Hepatocyte (in vitro differentiated cells): ENCODE data around the gene OR6X1. TPM values are rescaled to one million over a fixed set of nuclear protein-coding genes. Genes with fewer than 3 reads are reported as not detected.

Experiments
- DNase-seq: peaks from one replicate; pipeline ENCODE4 v3.0.0-alpha.2; 2016; ENCODE audit warnings: low spot score
- H2AFZ ChIP-seq: fragments of 200-600 bp; sonication (generic); 2 replicates; pipeline ENCODE4 v1.6.0; 2016; ENCODE audit warnings: antibody characterized with exemption, mild to moderate bottlenecking
- H3K27ac ChIP-seq: fragments of 200-600 bp; sonication (generic); 2 replicates; pipeline ENCODE4 v1.5.1; 2016; ENCODE audit warnings: mild to moderate bottlenecking
- H3K27me3 ChIP-seq: fragments of 200-600 bp; sonication (generic); 2 replicates; pipeline ENCODE4 v1.6.1; 2016
- H3K36me3 ChIP-seq: fragments of 200-600 bp; sonication (generic); replicated peaks from 2 replicates; pipeline ENCODE4 v1.5.1; 2016; ENCODE audit warnings: low read depth; ENCODE audit not compliant: insufficient read depth
- H3K4me1 ChIP-seq: fragments of 200-600 bp; sonication (generic); 2 replicates; pipeline ENCODE4 v1.5.1; 2016; ENCODE audit warnings: mild to moderate bottlenecking, moderate library complexity; ENCODE audit not compliant: insufficient read depth
- H3K4me2 ChIP-seq: fragments of 200-600 bp; sonication (generic); 2 replicates; pipeline ENCODE4 v1.6.0; 2016
- H3K4me3 ChIP-seq: fragments of 200-600 bp; sonication (generic); 2 replicates; pipeline ENCODE4 v1.5.1; 2016; ENCODE audit warnings: mild to moderate bottlenecking
- H3K79me2 ChIP-seq: fragments of 200-600 bp; sonication (generic); 2 replicates; pipeline ENCODE4 v1.6.0; 2017; ENCODE audit warnings: mild to moderate bottlenecking
- H3K9me2 ChIP-seq: fragments of 200-600 bp; sonication (generic); replicated peaks from 2 replicates; pipeline ENCODE4 v1.6.0; 2017; ENCODE audit warnings: mild to moderate bottlenecking; ENCODE audit not compliant: insufficient read depth
- H3K9me3 ChIP-seq: fragments of 200-600 bp; sonication (generic); 2 replicates; pipeline ENCODE4 v1.5.1; 2016; ENCODE audit warnings: low read depth, mild to moderate bottlenecking
- H4K20me1 ChIP-seq: fragments of 200-600 bp; sonication (generic); 2 replicates; pipeline ENCODE4 v1.6.0; 2016; ENCODE audit warnings: mild to moderate bottlenecking; ENCODE audit not compliant: insufficient read depth, poor library complexity, severe bottlenecking
- EZH2 ChIP-seq: fragments of 200-600 bp; sonication (generic); IDR thresholded peaks from 2 replicates; pipeline ENCODE4 v1.6.1; 2016; ENCODE audit warnings: antibody characterized with exemption, mild to moderate bottlenecking, borderline replicate concordance
- EZH2phosphoT487 ChIP-seq: fragments of 200-600 bp; sonication (generic); IDR thresholded peaks from one replicate; pipeline ENCODE4 v1.6.1; 2018; ENCODE audit warnings: antibody characterized with exemption, mild to moderate bottlenecking, low read depth, moderate library complexity; ENCODE audit not compliant: unreplicated experiment, severe bottlenecking
- WGBS: methylation state at CpG from one replicate; pipeline ENCODE4 v1.1.6; 2016; ENCODE audit warnings: low lambda C conversion rate; ENCODE audit errors: missing lambda C conversion rate; 5-methylcytosine and 5-hydroxymethylcytosine counted together
- polyA plus RNA-seq: library from polyadenylated mRNA; unstranded; fragments of >200 nt; fragmentation: Nextera tagmentation; extraction: Ambion mirVana; gene quantifications from 2 replicates; pipeline ENCODE4 v1.2.1, GENCODE V29; 2016
- total RNA-seq: library from RNA; depleted of rRNA; stranded (reverse); fragments of >200 nt; gene quantifications from 2 replicates; pipeline ENCODE4 v1.2.3, GENCODE V29; 2014
- TF ChIP-seq, protein P1 (sequence below): fragments of 200-600 bp; sonication (generic); IDR thresholded peaks from 2 replicates; pipeline ENCODE4 v1.5.1; 2016; ENCODE audit warnings: antibody characterized with exemption, mild to moderate bottlenecking; ENCODE audit not compliant: poor library complexity

Gene OR6X1, protein sequence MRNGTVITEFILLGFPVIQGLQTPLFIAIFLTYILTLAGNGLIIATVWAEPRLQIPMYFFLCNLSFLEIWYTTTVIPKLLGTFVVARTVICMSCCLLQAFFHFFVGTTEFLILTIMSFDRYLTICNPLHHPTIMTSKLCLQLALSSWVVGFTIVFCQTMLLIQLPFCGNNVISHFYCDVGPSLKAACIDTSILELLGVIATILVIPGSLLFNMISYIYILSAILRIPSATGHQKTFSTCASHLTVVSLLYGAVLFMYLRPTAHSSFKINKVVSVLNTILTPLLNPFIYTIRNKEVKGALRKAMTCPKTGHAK
- total RNA-seq (not detected in 2 replicates), polyA plus RNA-seq (not detected in 2 replicates)

DNA sequence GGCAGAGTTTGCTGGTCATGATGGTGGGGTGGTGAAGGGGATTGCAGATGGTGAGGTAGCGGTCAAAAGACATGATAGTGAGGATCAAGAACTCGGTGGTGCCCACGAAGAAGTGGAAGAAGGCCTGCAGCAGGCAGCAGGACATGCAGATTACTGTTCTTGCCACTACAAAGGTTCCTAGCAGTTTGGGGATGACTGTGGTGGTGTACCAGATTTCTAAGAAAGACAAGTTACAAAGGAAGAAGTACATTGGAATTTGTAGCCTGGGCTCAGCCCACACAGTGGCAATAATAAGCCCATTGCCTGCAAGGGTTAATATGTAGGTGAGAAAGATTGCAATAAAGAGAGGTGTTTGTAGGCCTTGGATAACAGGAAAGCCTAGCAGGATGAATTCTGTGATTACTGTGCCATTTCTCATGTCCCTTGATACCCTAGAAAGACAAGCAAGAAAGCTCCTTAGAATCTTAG, at the start of gene OR6X1:
Gene OR6X1 (minus strand): TSS at position 418 of the 468 bp plus-strand sequence. CDS start 0 bp downstream, at position 418.
- Histone ChIP-seq H3K9me2 (no peaks in the 10 kb centered on the region), H3K27ac (no peak within 1 kb of the TSS), H3K4me2 (no peak within 1 kb of the TSS), H4K20me1 (no peaks in the 10 kb centered on the region), H3K4me3 (no peak within 1 kb of the TSS), H3K4me1 (no peaks in the 10 kb centered on the region), H3K27me3 (no peaks in the 10 kb centered on the region), H2AFZ (no peak within 1 kb of the TSS), H3K79me2 (no peaks in the 10 kb centered on the region), H3K36me3 (no peaks in the 10 kb centered on the region), H3K9me3 (no peaks in the 10 kb centered on the region)
- TF ChIP-seq, protein P1, sequence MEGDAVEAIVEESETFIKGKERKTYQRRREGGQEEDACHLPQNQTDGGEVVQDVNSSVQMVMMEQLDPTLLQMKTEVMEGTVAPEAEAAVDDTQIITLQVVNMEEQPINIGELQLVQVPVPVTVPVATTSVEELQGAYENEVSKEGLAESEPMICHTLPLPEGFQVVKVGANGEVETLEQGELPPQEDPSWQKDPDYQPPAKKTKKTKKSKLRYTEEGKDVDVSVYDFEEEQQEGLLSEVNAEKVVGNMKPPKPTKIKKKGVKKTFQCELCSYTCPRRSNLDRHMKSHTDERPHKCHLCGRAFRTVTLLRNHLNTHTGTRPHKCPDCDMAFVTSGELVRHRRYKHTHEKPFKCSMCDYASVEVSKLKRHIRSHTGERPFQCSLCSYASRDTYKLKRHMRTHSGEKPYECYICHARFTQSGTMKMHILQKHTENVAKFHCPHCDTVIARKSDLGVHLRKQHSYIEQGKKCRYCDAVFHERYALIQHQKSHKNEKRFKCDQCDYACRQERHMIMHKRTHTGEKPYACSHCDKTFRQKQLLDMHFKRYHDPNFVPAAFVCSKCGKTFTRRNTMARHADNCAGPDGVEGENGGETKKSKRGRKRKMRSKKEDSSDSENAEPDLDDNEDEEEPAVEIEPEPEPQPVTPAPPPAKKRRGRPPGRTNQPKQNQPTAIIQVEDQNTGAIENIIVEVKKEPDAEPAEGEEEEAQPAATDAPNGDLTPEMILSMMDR = no peak
- TF ChIP-seq EZH2phosphoT487 = no peak
- no peak for TF ChIP-seq EZH2
- 93% methylated on average over 3 of the region's 3 CpGs for WGBS
- DNase-seq = no peak

DNA sequence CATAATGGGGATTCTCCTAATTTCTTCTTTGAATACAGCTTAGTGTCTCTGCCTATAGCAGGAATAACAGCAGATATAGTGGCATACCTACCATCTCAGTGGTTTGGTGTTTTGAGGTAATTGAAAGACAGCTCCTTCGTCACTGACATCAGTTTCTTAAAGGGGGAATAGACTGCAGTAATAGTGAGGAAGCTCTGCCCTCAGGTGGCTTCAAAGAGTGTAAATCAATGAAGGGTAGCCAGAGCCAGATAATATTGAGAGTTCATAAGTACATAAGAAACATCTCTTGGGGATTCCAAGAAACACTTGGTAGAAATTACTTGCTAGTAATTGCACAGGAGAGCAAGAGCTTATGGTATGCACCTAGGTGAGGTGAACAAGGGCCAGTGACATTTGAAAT, 47.4 kb upstream of the OR6X1 start:
- Histone ChIP-seq H3K9me2 (no peaks in the 10 kb centered on the region), H3K4me3 (no peak overlapping the region), H2AFZ (no peak overlapping the region), H3K4me2 (no peak overlapping the region), H4K20me1 (no peaks in the 10 kb centered on the region), H3K79me2 (no peaks in the 10 kb centered on the region), H3K4me1 (peaks cover 7% of the 10 kb centered on the region), H3K9me3 (no peaks in the 10 kb centered on the region), H3K27me3 (no peaks in the 10 kb centered on the region), H3K36me3 (no peaks in the 10 kb centered on the region), H3K27ac (no peak overlapping the region)
- no peak for DNase-seq
- TF ChIP-seq, protein P1 = no peak
- TF ChIP-seq EZH2phosphoT487 (no peak), EZH2 (no peak)
- WGBS = 0% methylated on average over 1 of the region's 1 CpG

DNA sequence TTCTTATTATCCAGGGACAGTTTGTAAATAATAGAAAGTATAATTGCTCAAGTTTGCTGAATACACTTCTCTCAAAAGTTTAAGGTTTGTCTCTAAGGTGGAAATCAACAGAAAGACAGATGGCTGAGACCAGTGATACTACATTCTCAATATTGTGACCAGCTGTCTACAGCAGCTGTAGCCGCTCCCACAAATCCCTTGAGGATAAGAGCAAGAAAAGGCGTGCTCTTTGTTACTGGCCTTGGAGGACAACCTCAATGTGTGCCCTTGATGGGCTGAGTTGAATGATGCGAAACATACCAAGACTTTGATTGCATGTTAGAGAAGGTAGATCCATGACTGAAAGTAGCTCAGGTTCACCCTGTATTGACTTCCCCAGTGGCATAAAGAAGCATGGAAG, 45.7 kb upstream of the OR6X1 start:
- H3K27ac ChIP-seq = no peak overlapping the region
- no peaks in the 10 kb centered on the region for H3K36me3 ChIP-seq
- H3K4me1 ChIP-seq = peaks cover 7% of the 10 kb centered on the region
- TF ChIP-seq, protein P1 = no peak
- no peak for TF ChIP-seq EZH2
- H3K9me2 ChIP-seq = no peaks in the 10 kb centered on the region
- WGBS = 93% methylated on average over 3 of the region's 3 CpGs
- H3K4me3 ChIP-seq = no peak overlapping the region
- no peaks in the 10 kb centered on the region for H4K20me1 ChIP-seq
- H3K27me3 ChIP-seq = no peaks in the 10 kb centered on the region
- DNase-seq = no peak
- H3K9me3 ChIP-seq = no peaks in the 10 kb centered on the region
- H3K79me2 ChIP-seq = no peaks in the 10 kb centered on the region
- no peak overlapping the region for H3K4me2 ChIP-seq
- H2AFZ ChIP-seq = no peak overlapping the region

DNA sequence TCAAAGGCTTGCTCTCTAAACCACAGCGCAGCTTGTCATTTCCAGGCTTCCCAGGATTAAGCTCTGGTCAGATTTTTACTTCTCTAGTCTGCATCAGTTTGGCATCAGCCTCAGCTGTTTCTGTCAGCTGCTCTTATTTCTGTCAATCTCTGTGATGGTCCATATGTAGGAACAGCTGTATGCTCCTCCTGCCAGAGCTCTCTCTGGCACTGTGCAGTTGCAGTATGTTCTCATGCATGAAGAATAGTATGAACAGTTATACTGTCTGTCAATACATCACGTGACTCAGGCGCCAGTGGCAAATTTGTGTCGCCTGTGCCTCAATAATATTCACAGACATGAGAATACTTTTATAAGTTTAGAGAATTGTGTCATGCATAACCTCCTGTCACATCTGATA, 45.1 kb upstream of the OR6X1 start:
- Histone ChIP-seq H3K36me3 (no peaks in the 10 kb centered on the region), H3K9me2 (no peaks in the 10 kb centered on the region), H3K9me3 (no peaks in the 10 kb centered on the region), H3K4me2 (no peak overlapping the region), H3K4me1 (peaks cover 7% of the 10 kb centered on the region), H3K27ac (no peak overlapping the region), H3K79me2 (no peaks in the 10 kb centered on the region), H4K20me1 (no peaks in the 10 kb centered on the region), H3K4me3 (no peak overlapping the region), H2AFZ (no peak overlapping the region), H3K27me3 (no peaks in the 10 kb centered on the region)
- WGBS = 88% methylated on average over 4 of the region's 4 CpGs
- DNase-seq = no peak
- no peak for TF ChIP-seq EZH2
- no peak for TF ChIP-seq EZH2phosphoT487
- TF ChIP-seq, protein P1 = no peak
